Eye (tissue), 1 donor: Measurements from ENCODE around the gene CNTN1.
A peak's percentile ranks its signal among the peaks of the same experiment; 100 is the strongest.

Experiments
- DNase-seq: peaks from one replicate; pipeline ENCODE4 v3.0.0-alpha.2; 2015

The CNTN1 gene

GRCh38 chr12:40775661-40776060 lies 83.4 kb downstream of the CNTN1 start:
- no peak for DNase-seq

DNA sequence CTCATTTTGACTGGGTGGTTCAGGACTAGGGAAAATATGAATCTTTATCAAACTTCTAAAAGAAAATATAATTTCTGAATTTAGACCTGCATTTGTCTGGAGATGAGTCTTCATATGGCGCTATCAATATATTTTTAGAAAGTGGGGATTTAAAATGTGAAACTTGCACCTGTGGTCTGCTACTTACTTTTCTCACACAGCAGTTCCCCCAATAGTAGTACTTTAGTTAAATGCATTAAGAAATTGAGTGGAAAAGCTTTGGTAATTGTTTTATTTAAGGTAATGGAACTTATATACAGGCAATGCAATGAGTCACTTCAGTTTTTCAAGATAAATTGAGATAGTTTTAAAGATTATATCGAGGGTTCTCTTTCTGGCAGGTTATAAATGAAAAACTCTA lies 91.9 kb downstream of the CNTN1 start:
- DNase-seq: no peak

GRCh38 chr12:40788276-40788675 lies 96.0 kb downstream of the CNTN1 start:
- no peak for DNase-seq

DNA sequence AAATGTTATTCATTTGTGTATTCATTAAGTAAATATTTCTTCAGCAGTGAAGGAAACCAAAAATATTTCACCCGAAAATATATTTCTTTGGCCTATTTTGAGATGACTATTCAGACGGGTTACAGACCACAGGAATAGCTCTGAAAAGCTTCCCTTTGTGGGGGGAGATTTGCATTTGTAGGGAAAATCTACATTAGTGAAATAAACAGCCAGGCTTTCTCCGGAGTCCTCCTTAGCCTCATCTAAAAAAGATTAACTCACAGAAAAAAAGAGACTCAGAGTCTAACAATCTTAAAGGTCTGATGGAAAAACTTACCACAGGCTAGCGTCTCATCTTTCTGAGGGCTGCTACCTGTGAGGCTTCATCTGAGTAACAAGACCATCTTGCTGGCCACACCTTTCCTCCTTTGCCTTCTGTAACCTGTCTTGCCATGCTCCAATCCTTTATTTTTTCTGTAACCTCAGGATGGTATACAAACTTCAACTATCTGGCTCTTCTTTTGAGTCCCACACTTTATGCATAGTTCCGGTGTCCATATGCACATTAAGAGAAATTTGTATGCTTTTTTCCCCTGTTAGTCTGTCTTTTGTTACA lies 100.7 kb downstream of the CNTN1 start:
- no peak for DNase-seq

DNA sequence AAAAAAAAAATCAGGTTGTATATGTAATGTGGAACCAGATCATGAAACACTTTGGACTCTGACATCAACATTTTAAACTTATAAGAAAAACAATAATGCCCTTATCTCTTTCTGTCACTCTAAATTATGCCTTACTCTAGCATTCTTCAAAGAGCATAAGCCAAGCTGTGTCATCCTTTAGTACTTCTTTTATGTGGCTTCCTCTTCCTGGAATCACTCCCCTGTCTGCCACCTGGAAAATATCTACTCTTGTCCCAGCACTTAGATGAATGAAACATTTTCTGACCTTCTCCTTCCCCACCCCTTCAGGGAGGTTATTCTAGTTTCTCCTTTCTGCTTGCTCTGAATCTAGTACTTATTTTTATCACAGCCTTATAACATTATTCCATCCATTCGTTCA lies 101.2 kb downstream of the CNTN1 start:
- no peak for DNase-seq

GRCh38 chr12:40794087-40794486 lies 101.8 kb downstream of the CNTN1 start:
- DNase-seq: no peak

- DNase-seq: no peak
Measured at GRCh38 chr12:40801082-40801481, 108.8 kb downstream of the CNTN1 start.

DNA sequence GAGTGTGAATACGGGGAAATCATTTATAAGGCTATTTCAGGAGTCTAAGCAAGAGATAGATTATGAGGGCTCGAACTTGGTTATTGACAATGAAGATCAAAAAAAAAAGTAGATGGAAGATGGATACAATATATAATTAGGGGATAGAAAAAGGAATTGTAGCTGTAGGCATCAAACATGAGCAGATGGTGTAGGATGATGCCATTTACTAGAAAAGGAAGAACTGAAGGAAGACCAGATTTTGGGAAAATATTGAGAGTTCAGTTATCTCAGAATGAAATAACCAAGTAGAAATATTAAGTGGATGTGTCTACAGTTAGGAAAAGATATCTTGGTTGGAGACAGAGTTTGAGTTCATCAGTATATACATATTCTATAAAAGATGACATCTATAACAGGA lies 109.6 kb downstream of the CNTN1 start:
- DNase-seq: no peak

DNA sequence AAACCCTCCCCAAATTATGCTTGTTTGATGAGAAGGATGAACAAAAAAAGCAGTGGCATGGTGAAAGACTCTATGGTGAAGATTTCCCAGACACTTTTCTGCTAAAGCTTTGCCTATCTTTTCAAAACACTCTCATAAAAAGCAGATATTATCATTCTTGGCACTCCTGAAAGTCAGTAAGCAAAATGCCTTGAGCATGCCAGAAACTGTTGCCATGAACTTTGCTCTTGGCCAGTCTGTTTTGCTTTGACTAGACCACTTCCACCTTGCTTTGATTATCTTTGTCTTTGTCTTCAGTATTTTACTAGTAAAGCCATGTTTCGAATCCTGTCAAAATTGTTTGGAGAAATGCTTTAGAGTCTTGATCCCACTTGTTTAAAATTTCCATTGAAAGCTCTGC lies 110.4 kb downstream of the CNTN1 start:
- DNase-seq: no peak

DNA sequence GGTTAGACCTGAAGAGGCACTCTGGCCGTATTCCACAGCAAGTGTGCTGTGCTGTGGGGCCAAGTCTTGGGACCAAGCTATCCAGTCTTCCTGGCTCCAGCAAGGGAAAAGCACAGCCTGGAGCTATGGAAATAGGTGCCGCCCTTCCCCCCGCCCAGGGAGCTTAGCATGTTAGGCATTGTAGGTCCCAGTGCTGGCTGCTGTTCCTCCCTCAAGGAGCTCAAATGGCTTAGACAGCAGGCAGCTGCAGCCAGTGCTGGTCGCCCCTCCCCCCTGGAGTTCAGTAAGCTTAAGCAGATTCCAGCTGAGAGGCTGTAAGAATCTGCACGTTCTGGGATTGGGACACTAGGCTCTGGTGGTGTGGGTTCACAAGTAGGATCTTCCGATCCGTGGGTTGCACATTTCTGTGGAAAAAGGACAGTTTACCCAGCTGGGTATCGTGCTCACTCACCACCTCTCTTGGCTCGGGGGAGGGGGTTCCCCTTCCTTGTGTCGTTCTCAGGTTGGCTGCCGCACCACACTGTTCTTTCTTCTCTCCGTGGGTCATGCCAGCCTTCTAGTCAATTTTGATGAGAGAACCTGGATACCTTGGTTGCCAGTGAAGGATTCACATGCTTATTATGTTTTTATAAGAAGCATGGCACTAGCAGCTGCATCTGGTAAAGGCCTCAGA lies 127.3 kb downstream of the CNTN1 start:
- peak; percentile 81 for DNase-seq

DNA sequence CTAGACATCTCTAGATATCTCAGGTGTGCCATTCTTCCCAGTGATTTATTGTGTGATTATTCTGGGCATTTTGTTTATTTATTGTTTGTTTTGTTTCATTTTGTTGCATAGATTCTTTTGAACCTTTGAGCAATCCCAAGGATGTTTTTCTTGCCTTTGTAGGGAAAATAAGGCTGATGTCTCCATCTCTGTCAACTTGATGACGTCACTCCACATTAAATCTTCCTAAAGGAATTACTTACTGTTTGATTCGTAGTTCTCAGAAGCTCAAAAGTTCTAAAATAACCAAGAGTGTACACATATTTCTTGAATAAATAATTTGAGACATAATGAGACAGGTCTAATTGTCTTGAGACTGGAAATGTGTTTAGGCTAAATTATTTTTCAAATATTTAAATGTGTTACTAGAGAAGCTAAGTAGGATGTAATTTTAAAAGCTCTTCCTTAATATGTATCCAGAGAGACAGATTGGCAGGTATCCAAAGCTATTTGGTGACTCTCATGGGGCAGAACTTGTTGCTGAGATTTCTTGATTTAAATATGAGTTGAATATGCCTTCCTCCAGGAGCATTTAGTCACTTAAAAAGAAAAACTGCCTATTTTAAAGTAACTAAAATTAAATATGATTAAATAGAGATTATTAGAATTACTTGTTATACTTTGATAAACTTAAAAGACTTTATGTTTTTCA lies 128.7 kb downstream of the CNTN1 start:
- DNase-seq: no peak

- no peak for DNase-seq
Measured at GRCh38 chr12:40825156-40825555, 132.9 kb downstream of the CNTN1 start.

DNA sequence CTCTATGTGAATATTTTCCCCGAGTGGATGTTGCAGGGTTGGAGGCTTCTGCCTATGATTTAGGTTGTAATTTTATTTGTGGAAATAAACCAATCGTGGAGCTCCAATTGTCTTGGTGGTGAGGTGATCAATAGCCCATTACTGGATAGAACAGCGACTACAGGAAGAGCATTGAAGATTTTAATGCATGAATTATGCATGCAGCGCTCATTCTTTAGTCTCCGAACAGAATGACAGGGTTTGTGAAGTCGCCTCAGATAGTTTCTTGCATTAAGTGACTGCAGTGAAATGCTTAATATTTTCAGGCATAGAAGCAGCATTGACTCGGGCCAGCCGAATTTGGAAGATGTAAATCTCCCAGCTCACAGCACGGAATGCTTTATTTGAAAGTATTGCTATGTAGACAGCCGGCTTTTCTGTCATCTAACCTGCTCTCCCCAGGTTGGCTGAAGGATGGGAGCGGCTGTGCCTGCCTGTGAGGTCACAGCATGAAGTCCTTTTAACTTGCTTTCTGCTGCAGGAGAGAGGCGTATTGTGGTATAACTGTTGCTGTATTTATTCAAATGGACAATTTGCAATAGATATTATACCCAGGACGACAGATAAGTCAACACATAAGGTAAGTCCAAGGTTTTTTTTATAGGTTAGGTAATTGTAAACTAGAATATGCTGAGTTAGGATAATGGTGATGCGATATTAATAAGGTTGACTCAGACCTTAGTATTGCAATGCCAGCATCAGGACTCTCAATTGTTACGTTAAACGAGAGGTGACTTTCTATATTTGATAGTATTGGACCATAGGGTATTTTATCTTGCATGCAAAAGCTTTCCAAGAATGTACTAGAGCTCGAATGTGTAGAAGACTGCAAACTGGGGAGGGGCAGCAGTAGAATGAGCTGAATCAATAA lies 135.7 kb downstream of the CNTN1 start:
- DNase-seq: peak; percentile 58

DNA sequence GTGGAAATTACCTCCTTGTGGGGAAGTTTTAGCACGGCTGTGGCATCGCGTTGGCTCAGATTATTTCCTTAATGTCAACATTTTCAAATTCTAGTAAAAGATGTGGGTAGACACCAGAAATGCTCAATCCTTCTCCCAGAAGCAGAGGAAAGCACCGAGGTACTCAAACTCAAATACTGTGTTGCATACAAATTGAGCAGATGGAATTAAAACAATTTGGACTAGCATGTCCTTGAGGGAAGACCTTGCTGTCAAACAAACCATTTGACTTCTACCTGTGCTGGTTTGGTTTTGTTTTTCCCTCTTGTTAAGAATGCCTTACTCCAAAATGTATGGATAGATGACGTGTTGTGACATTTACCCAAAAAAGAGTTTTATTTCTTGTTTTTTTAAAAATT lies 136.4 kb downstream of the CNTN1 start:
- DNase-seq: no peak

GRCh38 chr12:40829738-40830144 lies 137.5 kb downstream of the CNTN1 start:
- no peak for DNase-seq

GRCh38 chr12:40831916-40832315 lies 139.7 kb downstream of the CNTN1 start:
- DNase-seq: no peak

- no peak for DNase-seq
Measured at GRCh38 chr12:40832668-40833067, 140.4 kb downstream of the CNTN1 start.

GRCh38 chr12:40833818-40834217 lies 141.6 kb downstream of the CNTN1 start:
- DNase-seq: no peak

GRCh38 chr12:40834321-40834720 lies 142.1 kb downstream of the CNTN1 start:
- no peak for DNase-seq

GRCh38 chr12:40837891-40838429 lies 145.7 kb downstream of the CNTN1 start:
- no peak for DNase-seq

DNA sequence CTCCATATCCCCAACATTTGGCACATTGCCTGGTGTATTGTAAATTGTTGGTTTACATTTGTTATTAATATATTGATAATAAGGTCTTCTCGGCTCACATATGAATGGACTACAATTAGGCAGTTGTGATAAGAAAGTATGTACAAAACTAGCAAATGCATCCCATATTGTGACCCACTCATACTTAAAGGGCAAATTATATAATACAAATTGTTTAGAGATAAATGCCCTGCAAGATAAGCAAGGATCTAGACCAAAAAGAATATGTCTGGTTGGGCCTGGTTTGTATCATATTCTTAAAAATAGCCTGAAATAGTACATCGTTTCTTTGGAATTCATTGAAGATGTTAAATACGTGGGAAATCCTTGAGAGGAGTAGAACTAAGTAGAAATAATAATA lies 151.3 kb downstream of the CNTN1 start:
- no peak for DNase-seq

GRCh38 chr12:40853221-40853620 lies 161.0 kb downstream of the CNTN1 start:
- no peak for DNase-seq

DNA sequence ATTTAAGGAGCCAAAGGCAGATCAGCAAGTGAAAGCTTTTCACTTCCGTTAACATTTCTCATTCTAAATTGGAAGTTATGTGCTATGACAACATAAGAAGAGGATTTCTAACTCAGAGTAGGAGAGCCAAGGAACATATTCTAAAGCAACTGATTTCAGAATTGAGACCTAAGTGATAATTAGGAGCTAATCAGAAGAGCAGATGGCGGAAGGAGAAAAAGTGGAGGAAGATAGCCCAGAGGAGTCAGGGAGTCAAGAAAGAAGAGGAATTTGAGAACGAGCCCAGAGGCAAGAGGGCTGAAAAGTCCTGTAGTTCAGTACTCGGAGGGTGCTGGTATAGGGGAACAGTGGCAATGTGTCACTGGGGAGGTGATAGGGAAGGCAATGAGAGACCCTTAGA lies 162.4 kb downstream of the CNTN1 start:
- DNase-seq: no peak
